Tibial nerve (tissue), 4 donors: ENCODE data around the gene CD163L1. TPM values are rescaled to one million over a fixed set of nuclear protein-coding genes. Genes with fewer than 3 reads are reported as not detected.
"Not testable (repeated sequence)": the region's sequence is repeated elsewhere in the genome, so short reads cannot be mapped to it uniquely, and the experiment has no call there.

Experiments
- DNase-seq, 2 donors: peaks; one replicate each; pipeline ENCODE4 v3.0.0-alpha.2; 2019; ENCODE audit warnings: low spot score in 2 of 2
- H3K27ac ChIP-seq, 4 donors: fragments of 200-600 bp; sonication (generic) in 3 of 4; one replicate each; pipeline ENCODE4 v1.5.1; 2017 to 2019; ENCODE audit warnings: mild to moderate bottlenecking in 1 of 4
- H3K27me3 ChIP-seq, 2 donors: fragments of 200-600 bp; sonication (generic) in 1 of 2; one replicate each; pipeline versions ENCODE4 v1.5.1 to v1.6.0; 2017 to 2019
- H3K36me3 ChIP-seq, 3 donors: fragments of 200-600 bp; sonication (generic); one replicate each; pipeline ENCODE4 v1.5.1; 2018 to 2019
- H3K4me1 ChIP-seq, 4 donors: fragments of 200-600 bp; sonication (generic) in 3 of 4; one replicate each; pipeline ENCODE4 v1.5.1; 2017 to 2019
- H3K4me3 ChIP-seq, 4 donors: fragments of 200-600 bp; sonication (generic) in 3 of 4; one replicate each; pipeline ENCODE4 v1.5.1; 2017 to 2019; ENCODE audit warnings: mild to moderate bottlenecking in 1 of 4, moderate library complexity in 1 of 4
- H3K9me3 ChIP-seq, 4 donors: fragments of 200-600 bp; sonication (generic) in 3 of 4; one replicate each; pipeline ENCODE4 v1.5.1; 2017 to 2019
- EP300 ChIP-seq, 2 donors: sonication (generic); formaldehyde crosslinking; IDR thresholded peaks; one replicate each; pipeline ENCODE4 v1.6.1; 2017; ENCODE audit warnings: antibody characterized with exemption in 2 of 2, mild to moderate bottlenecking in 1 of 2
- POLR2A ChIP-seq, 2 donors: fragments of 450-650 bp; IDR thresholded peaks; one replicate each; pipeline ENCODE4 v1.6.1; 2017; ENCODE audit warnings: antibody characterized with exemption in 2 of 2, mild to moderate bottlenecking in 2 of 2, moderate library complexity in 2 of 2
- WGBS, 2 donors: methylation state at CpG; one replicate each; pipeline ENCODE4 v1.1.5; 2018; 5-methylcytosine and 5-hydroxymethylcytosine counted together
- total RNA-seq, 4 donors: library from RNA; depleted of rRNA; stranded (reverse); fragments of >200 nt; gene quantifications; one replicate each; pipeline ENCODE4 v1.1.0, GENCODE V29; 2016
- TF ChIP-seq, protein P1 (sequence below), 5 experiments: fragments of 200-600 bp in 3 of 5; fragments of 450-650 bp in 2 of 5; sonication (generic) in 3 of 5; IDR thresholded peaks; one replicate each; pipeline ENCODE4 v1.5.1; 2016 to 2019; ENCODE audit warnings: antibody characterized with exemption in 5 of 5, mild to moderate bottlenecking in 3 of 5, moderate library complexity in 2 of 5

CD163L1 gene
- total RNA-seq, 4 donors from 2014 or later, result 0.66 to 16.7 (median 1.6) TPM

DNA sequence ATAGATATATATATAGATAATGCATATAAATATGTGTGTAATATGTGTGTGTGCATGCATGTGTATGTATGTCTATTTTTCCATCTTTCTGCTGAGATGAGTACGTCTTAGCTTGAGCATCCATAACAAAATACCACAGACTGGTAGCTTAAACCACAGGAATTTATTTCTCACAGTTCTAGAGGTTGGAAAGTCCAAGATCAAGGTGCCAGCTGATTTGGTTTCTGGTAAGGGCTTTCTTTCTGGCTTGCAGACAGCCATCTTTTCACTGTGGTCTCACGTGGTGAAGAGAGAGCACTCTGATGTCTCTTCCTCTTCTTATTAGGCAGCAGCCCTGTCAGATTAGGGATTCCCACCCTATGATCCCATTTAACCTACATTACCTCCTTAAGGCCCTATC, 92.8 kb downstream of the CD163L1 start:
- H3K27ac ChIP-seq, result no peak overlapping the region
- H3K9me3 ChIP-seq, result no peaks in the 10 kb centered on the region
- H3K36me3 ChIP-seq, result no peaks in the 10 kb centered on the region
- H3K4me1 ChIP-seq, result no peaks in the 10 kb centered on the region
- no peak for DNase-seq
- H3K27me3 ChIP-seq, result no peaks in the 10 kb centered on the region
- WGBS, 2 donors, result 67 to 68% methylated on average over 2 of the region's 2 CpGs
- no peak overlapping the region for H3K4me3 ChIP-seq
- TF ChIP-seq, protein P1, sequence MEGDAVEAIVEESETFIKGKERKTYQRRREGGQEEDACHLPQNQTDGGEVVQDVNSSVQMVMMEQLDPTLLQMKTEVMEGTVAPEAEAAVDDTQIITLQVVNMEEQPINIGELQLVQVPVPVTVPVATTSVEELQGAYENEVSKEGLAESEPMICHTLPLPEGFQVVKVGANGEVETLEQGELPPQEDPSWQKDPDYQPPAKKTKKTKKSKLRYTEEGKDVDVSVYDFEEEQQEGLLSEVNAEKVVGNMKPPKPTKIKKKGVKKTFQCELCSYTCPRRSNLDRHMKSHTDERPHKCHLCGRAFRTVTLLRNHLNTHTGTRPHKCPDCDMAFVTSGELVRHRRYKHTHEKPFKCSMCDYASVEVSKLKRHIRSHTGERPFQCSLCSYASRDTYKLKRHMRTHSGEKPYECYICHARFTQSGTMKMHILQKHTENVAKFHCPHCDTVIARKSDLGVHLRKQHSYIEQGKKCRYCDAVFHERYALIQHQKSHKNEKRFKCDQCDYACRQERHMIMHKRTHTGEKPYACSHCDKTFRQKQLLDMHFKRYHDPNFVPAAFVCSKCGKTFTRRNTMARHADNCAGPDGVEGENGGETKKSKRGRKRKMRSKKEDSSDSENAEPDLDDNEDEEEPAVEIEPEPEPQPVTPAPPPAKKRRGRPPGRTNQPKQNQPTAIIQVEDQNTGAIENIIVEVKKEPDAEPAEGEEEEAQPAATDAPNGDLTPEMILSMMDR (IDR thresholded peaks at IDR 0.05), result no peak
- TF ChIP-seq EP300 (IDR thresholded peaks at IDR 0.05) (no peak), POLR2A (IDR thresholded peaks at IDR 0.05) (no peak)

DNA sequence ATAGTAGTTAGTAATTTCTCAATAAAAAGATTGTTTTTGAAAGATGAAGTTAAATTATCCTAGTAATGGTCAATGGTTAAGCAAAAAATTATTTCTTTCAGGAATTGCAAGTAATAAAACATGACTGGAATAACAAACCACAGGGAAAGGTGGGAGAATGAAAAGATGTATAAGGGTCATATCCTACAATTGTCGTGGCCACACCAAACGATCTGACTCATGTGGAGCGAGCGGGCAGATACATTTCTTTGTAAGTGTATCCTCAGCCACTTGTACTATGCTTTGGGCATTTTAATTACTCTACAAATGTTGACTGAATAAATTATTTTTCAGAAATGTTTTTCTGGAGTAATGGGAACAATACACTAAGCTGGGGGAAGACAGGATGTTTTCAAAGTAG, 94.5 kb downstream of the CD163L1 start:
- WGBS, 2 donors, result 87 to 88% methylated on average over 4 of the region's 4 CpGs

DNA sequence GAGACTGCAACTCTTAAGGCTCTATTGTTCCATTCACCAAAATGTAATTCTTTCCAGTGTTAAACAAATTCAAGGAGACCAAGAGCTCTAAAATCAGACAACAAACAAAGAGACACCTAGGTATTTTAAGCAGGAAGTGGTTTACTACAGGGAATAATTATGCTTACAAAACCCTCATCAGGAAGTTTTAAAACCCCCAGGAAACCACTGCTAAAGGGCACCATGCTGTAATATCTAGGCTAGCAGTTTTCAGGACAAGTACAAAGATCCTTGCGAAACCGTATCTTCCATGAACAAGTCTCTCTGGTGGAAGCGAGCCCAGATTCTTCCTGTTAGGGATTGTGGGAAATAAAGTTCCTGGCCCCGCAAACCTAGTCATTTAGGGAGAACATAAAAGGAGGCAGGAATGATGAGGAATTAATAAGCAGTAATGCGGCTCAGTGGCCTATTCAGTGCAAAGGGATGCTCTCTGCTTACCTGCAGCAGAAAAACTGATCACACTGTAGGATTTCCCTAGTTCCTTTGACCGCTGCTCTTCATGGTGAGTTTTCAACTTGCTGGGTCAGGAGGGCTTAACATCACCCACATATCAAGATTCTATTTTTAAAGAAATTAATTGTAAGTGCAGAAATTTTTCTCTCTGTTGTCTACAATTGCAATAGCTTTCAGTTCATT, 97.3 kb downstream of the CD163L1 start:
- Histone ChIP-seq H3K27me3 (no peaks in the 10 kb centered on the region), H3K36me3 (no peaks in the 10 kb centered on the region), H3K9me3 (peaks cover 0 to 21% (median 0%) of the 10 kb centered on the region in 4 donors), H3K4me1 (no peaks in the 10 kb centered on the region), H3K4me3 (no peak overlapping the region), H3K27ac (no peak overlapping the region)
- DNase-seq, result no peak
- TF ChIP-seq, protein P1 (IDR thresholded peaks at IDR 0.05), result no peak
- no peak for TF ChIP-seq EP300 (IDR thresholded peaks at IDR 0.05)
- no peak for TF ChIP-seq POLR2A (IDR thresholded peaks at IDR 0.05)
- WGBS, 2 donors, result 74 to 79% methylated on average over 6 of the region's 6 CpGs

More for the DNA sequence above, 94.5 kb downstream of the CD163L1 start:
- Histone ChIP-seq H3K4me3 (no peak overlapping the region), H3K9me3 (peaks cover 0 to 13% (median 0%) of the 10 kb centered on the region in 4 donors), H3K27me3 (no peaks in the 10 kb centered on the region), H3K27ac (no peak overlapping the region), H3K36me3 (no peaks in the 10 kb centered on the region), H3K4me1 (no peaks in the 10 kb centered on the region)
- no peak for DNase-seq
- TF ChIP-seq POLR2A (IDR thresholded peaks at IDR 0.05), result no peak
- TF ChIP-seq, protein P1 (IDR thresholded peaks at IDR 0.05), result no peak
- no peak for TF ChIP-seq EP300 (IDR thresholded peaks at IDR 0.05)

DNA sequence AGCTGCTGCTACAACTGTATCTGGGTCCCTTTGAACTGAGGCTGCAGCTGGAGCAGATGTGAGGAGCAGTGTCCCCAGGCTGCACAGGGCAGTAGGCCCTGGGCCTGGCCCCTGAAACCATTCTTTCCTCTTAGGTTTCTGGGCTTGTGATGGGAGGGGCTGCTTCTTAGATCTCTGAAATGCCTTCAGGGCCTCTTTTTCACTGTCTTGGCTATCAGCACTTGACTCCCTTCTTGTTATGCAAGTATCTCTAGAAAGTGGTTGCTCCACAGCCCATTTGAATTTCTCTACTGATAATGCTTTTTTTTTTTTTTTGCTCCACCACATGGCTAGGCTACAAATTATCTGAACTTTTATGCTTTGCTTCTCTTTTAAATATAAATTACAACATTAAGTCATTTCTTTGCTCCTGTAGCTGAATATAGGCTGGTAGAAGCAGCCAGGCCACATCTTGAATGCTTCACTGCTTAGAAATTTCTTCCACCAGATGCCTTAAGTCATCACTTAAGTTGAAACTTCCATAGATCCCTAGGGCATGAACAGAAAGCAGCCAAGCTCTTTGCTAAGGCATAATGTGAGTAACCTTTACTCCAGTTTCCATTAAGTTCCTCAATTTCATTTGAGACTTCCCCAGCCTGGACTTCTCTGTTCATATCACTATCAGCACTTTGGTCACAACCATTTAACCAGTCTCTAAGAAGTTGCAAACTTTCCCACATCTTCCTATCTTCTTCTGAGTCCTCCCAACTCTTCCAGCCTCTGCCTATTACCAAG, 98.9 kb downstream of the CD163L1 start:
- Histone ChIP-seq H3K36me3 (no peaks in the 10 kb centered on the region), H3K4me1 (no peaks in the 10 kb centered on the region), H3K4me3 (no peak overlapping the region), H3K27ac (no peak overlapping the region), H3K27me3 (no peaks in the 10 kb centered on the region), H3K9me3 (peaks cover 0 to 21% (median 0%) of the 10 kb centered on the region in 4 donors)
- no peak for TF ChIP-seq POLR2A (IDR thresholded peaks at IDR 0.05)
- no peak for TF ChIP-seq EP300 (IDR thresholded peaks at IDR 0.05)
- TF ChIP-seq, protein P1 (IDR thresholded peaks at IDR 0.05), result no peak
- DNase-seq, result no peak

DNA sequence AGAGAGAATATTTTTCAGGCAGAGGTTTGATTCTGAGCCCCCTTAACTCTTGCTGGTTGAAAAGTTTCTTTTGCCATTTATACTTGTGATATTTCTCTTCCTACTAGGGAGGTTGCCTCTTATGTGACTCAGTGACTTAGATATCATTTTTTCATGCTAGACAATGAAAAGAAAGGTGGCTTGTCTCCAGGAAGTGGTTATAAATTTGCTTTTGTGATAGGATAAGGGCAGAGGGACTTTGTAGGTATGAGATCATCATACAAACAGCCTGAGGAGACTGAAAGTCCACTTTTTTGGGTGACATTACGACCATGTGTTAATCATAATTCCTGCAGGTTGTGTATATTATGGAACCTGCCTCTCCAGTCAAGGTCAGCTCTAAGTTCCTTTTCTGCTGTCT, 104.3 kb downstream of the CD163L1 start:
- Histone ChIP-seq H3K27ac (no peak overlapping the region), H3K4me3 (no peak overlapping the region), H3K36me3 (no peaks in the 10 kb centered on the region), H3K27me3 (no peaks in the 10 kb centered on the region), H3K9me3 (peaks cover 0 to 22% (median 0%) of the 10 kb centered on the region in 4 donors), H3K4me1 (no peaks in the 10 kb centered on the region)
- no peak for TF ChIP-seq EP300 (IDR thresholded peaks at IDR 0.05)
- TF ChIP-seq, protein P1 (IDR thresholded peaks at IDR 0.05), result no peak
- WGBS, 2 donors, result 67 to 86% methylated on average over 1 of the region's 1 CpG
- DNase-seq, result no peak

DNA sequence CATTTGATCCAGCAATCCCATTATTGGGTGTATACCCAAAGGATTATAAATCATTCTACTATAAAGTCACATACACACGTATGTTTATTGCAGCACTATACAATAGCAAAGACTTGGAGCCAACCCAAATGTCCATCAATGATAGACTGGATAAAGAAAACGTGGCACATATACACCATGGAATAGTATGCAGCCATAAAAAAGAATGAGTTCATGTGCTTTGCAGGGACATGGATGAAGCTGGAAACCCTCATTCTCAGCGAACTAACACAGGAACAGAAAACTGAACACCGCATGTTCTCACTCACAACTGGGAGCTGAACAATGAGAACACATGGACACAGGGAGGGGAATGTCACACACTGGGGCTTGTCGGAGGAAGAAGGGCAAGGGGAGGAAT, 106.2 kb downstream of the CD163L1 start:
- H3K9me3 ChIP-seq, result peaks cover 0 to 13% (median 0%) of the 10 kb centered on the region in 4 donors
- not testable (repeated sequence) for H3K4me1 ChIP-seq, DNase-seq, H3K4me3 ChIP-seq, H3K27ac ChIP-seq, H3K27me3 ChIP-seq, H3K36me3 ChIP-seq
- 90 to 91% methylated on average over 5 of the region's 5 CpGs for WGBS, 2 donors
